DND-41 (cell line): ENCODE data around the gene WFDC5.

Experiments
- CTCF ChIP-seq: IDR thresholded peaks from 2 replicates; pipeline ENCODE4 v1.5.1; 2012; ENCODE audit warnings: borderline replicate concordance, low read length, moderate library complexity, mild to moderate bottlenecking; ENCODE audit not compliant: poor library complexity, severe bottlenecking; ENCODE audit errors: extremely low read depth
- EZH2 ChIP-seq: IDR thresholded peaks from 3 replicates; pipeline ENCODE4 v1.6.1; 2012; ENCODE audit warnings: borderline replicate concordance, low read depth, mild to moderate bottlenecking, moderate library complexity, low read length, inconsistent platforms; ENCODE audit not compliant: severe bottlenecking

GRCh38 chr20:45094201-45094600 lies 20.8 kb downstream of the WFDC5 start:
- TF ChIP-seq EZH2 (no peak), CTCF (no peak)
